OCI-LY7 (cell line): ENCODE results near the gene WAS.

Source experiments
- CTCF ChIP-seq: fragments of 200-600 bp; sonication (generic); conservative IDR thresholded peaks from 2 replicates; pipeline ENCODE4 v1.5.1; 2014; ENCODE audit warnings: mild to moderate bottlenecking, antibody characterized with exemption, low read length, moderate library complexity, mixed read lengths
- EZH2phosphoT487 ChIP-seq: fragments of 200-600 bp; sonication (generic); IDR thresholded peaks from 2 replicates; pipeline ENCODE4 v1.6.1; 2018; ENCODE audit warnings: low read depth, borderline replicate concordance, mild to moderate bottlenecking, mixed run types, antibody characterized with exemption, low read length, moderate library complexity, mixed read lengths

GRCh38 chrX:48726596-48726995 is 43.0 kb downstream of the WAS start:
- no peak for TF ChIP-seq CTCF
- no peak for TF ChIP-seq EZH2phosphoT487
